Suppressor macrophage treated with lipopolysaccharide for 1 hour (primary cell): ENCODE measurements around the gene IGSF22.

Experiments
- DNase-seq, 3 donors: peaks; one replicate each; pipeline ENCODE4 v3.0.0-alpha.2; 2020 to 2022

The IGSF22 gene

DNA sequence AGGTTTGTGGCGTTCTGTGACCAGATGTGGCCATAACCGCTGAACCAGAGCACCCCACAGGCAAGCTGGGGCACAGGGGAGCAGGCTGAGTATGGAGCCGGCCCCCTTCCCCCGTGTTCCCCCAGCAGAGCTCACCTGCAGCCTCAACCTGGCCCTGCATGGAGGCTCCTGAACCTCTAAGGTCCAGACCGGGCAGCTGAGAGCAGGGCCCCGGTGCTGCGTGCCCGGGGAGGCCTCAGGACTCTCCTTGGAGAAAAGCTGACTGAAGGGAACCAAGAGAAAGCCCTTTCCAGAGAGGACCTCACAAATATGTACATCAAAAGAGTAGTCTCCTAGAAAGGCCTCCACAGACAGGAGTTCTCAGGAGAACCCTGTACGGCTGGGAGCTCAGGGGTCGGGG, 17.4 kb upstream of the IGSF22 start:
- DNase-seq, result no peak

GRCh38 chr11:18741783-18742182, 15.8 kb upstream of the IGSF22 start:
- no peak for DNase-seq

- no peak for DNase-seq
Measured at GRCh38 chr11:18739685-18740084, 13.7 kb upstream of the IGSF22 start.

DNA sequence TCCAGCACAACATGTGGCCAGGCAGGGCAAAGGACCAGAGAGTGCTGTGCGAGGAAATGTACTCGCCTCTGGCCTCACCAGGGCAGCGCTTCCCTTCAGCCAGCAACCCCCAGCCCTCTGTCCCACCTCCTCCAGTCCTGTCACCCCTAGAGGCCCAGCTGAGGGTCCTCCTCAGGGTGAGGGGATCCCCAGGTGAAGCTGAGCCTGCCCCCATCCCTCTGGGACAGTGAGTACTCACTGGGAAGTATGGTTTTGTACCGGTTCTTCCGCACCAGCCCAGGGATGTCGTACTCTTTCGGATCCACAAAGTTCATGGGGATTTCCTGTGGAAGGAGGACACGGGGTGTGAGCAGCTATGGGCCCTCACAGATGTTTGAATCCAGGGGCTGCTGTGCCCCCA, 11.7 kb upstream of the IGSF22 start:
- no peak for DNase-seq

- no peak for DNase-seq
Measured at GRCh38 chr11:18736590-18737148, 10.7 kb upstream of the IGSF22 start.

DNA sequence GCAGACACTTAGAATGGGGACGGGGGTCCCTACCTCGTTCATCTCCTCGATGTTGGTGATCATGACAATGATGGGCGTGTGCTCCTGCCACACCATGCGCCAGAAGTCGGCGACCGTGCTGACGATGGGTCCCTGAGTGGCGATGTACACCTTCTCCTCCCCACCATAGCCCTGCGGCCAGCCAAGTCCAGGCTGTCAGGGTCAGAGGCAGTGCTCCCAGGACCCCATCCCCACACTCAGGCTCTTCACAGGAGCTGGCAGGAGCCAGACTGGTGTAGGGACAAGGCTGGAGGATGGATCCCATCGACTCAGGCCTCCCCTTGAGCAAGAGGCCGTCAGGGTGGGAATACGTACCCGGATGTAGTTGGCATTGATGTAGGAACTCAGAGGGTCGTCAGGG, 7.2 kb upstream of the IGSF22 start:
- no peak for DNase-seq

- peak; percentile 53 to 66 (median 63) for DNase-seq
Measured at GRCh38 chr11:18731949-18732821, 6.2 kb upstream of the IGSF22 start.

DNA sequence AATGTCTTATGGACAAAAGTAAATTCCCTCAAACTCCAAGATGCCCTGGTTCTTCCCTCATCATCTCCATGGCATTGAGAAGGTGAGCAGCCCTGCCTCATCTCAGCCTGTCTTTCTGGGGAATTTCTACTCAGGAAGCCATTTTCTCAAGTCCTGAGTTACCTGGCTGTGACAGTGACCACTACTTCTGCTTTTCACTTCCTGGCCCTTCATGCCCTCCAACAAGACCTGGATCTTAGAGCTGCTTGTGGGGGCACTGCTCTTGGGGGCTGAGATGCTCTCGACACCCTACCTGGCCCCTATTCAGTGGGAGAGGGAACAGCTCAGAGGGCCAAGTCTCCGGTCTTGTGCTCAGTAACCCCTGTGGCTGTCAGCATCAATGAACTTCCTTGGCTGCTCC, 5.5 kb upstream of the IGSF22 start:
- no peak for DNase-seq

GRCh38 chr11:18730020-18730419, 4.0 kb upstream of the IGSF22 start:
- no peak for DNase-seq

DNA sequence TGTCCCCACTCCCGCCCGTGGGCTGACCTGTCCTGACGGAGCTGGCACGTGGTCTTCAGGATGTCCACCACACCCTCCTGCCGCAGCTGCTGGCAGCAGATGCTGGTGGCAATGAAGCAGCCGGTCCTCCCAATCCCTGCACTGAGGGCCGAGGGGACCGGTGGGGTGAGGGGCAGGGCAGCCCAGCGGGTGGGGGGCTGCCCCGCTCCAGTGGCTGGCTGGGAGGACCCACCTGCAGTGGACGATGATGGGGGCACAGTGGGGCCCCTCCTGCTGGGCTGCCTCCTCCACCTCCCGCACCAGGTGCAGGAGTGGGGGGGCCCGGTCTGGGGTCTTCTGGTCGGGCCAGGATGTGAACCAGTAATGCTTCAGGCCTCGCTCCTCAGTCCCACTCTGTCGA, 3.4 kb upstream of the IGSF22 start:
- DNase-seq, result no peak

- DNase-seq, result no peak
Measured at GRCh38 chr11:18728658-18729057, 2.7 kb upstream of the IGSF22 start.

- peak; percentile 51 to 65 (median 60) for DNase-seq
Measured at GRCh38 chr11:18727479-18728236, 1.7 kb upstream of the IGSF22 start.

DNA sequence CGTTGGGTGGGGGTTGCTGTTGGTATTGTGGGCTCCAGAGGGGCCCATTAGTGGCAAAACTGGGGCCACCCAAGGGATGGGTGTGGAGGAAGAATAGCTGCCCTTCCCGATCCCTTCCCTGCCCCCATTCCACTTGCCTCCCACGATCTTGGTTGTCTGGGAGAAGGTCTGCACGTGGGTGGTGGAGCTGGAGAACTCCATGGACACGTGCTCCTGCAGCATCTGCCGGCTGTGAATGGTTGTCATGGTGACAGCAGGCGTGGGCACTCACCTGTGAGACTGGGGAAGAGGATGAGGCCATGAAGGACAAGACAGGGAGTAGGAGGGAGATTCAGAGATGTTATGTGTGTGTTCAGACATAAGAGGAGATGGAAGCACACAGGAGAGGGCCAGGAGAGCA, 2.0 kb downstream of the IGSF22 start:
- no peak for DNase-seq

GRCh38 chr11:18722293-18722637, 3.7 kb downstream of the IGSF22 start:
- no peak for DNase-seq

DNA sequence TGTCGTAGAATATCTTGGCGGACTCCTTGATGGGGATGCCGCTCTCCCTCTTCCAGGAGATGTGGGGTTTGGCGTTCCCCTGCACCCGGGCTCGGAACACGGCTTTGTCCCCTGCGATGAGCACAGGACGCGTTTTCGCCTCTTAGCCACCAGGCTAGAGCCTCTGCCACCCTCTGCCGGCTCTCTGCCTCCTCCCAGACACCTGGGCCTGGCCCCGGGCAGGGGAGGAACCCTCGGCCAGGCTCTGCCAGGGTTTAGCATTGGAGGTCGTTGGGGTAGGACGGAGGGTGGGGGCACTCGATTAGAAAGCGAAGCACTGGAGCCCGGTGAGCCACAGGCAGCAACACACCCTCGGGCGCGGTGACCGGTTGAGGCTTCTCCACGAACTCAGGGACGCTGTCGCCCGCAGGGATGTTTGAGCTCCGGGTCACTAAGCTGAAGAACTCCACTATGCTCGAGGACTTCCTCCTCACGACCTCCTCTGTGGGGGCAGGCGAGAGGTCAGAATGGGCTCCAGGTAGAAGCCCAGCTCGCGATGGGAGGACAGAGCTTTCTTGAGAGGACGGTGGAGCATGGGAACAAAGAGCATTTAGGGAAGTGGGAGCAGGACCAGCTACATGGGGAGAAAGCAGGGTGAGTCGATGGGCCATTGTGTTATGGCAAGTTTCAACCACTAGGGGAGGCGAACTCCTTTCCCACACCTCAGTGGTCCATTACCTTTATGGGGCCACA, 4.3 kb downstream of the IGSF22 start:
- peak; percentile 68 to 75 (median 69) for DNase-seq

- DNase-seq, result peak; percentile 55 to 74 (median 64)
Measured at GRCh38 chr11:18720808-18721560, 5.0 kb downstream of the IGSF22 start.

DNA sequence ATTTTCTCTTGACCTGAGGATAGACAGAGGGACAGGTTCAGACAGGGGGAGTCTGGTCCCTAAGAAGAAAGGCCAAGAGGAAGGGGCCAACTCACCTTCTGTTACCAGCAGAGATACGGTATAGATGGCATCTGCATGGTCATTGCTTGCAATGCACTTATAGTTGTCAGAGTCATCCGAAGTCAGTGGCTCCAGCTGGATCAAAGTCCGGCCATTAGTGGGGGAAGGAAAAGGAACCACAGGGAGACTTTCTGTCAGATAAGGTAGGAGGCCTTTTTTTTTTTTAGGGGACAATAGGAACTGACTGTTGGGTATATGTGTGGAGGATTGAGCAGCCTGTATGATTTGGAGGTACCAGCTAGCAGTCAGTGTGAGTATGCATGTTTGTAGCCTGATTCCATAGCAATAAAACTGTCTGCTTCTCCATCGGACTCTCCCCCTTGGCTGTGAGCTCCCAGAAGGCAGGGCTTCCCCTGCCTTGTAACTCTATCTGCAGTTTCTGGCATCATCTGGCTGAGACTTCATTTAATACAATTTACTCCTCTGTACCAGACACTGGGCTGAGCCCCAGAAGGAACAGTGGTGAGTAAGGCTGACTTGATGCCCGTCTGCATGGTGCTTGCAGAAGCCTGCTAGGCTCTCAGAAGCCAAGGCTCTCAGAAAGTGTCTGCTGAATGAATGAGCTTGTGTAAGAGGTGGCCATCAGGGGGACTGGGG, 5.7 kb downstream of the IGSF22 start:
- DNase-seq, result no peak

GRCh38 chr11:18715476-18715875, 10.5 kb downstream of the IGSF22 start:
- no peak for DNase-seq

DNA sequence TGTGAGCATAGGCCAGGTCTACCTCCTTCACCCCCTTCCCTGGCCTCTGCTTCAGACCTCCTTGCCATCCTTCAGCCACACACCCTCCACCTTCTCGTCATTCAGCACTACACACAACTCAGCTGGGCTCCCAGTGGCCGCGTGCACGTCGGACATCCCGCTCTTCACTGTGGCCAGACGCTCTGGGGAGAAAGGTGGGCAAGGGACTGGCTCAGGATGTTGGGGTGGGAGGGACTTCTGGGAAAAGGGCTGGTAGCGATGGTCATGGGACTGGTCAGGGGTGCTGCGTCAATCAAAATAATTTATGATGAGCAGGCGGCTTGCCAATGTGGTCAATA, 11.6 kb downstream of the IGSF22 start:
- DNase-seq, result no peak

- DNase-seq, result no peak
Measured at GRCh38 chr11:18713646-18714442, 12.1 kb downstream of the IGSF22 start.

DNA sequence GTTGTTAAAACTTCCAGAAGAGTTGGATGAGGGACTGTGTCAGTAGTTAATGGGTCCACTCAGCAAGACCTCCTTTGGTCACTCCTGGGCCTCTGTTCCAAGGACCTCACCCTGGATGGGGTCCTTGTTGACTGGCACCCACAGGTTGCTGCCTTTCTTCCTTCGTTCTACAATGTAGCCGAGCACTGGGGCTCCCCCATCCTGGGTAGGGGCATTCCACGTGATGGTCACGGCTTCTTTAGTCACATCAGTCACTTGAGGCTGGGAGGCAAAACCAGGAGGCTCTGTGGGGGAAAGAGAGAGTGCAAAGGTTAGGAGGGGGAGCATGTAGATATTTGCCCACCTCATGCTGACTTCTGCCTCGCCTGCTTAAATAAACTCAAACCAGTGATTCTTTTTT, 15.4 kb downstream of the IGSF22 start:
- no peak for DNase-seq
